ENCODE data around the gene FZR1.
"Not testable (repeated sequence)": the region's sequence is repeated elsewhere in the genome, so short reads cannot be mapped to it uniquely, and the experiment has no call there.

The FZR1 gene

DNA sequence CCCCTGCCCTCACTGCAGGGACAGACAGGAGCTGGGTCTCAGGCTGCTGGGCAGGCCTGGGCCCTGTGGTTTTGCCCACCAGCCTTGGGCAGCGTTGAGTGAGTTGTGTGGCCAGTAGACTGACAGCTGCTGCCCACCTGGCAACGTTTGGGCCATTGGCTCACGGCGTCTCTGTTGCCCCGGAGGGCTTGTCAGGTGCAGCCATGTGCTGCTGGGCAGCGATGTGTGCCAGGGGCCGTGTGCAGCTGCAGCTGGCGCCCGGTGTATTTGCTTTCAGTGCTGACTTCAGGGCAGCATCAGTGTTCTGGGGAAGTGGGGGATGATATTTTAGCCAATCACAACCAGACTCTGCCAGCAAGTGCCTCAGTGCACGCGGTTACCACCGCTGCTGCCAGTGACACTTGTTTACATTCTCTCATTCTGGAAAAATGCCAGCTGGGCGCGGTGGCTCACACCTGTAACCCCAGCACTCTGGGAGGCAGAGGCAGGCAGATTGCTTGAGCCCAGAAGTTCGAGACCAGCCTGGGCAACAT is 10.6 kb downstream of the FZR1 start:
- DNase-seq, result peak; percentile 65

DNA sequence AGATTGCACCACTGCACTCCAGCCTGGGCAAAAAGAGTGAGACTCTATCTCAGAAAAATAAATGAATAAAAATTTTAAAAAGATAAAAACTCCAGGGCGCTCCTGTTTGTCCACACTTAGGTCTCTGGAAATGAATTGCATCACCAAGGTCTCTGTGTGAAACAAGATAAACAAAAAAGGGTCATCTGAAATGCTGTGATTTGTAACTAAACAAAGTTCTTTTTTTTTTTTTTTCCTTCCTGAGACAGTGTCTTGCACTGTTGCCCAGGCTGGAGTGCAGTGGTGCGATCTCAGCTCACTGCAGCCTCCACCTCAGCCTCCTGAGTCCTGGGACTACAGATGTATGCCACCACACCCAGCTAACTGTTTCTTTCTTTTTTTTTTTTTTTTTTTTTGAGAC is 11.5 kb downstream of the FZR1 start:
- DNase-seq, result no peak

DNA sequence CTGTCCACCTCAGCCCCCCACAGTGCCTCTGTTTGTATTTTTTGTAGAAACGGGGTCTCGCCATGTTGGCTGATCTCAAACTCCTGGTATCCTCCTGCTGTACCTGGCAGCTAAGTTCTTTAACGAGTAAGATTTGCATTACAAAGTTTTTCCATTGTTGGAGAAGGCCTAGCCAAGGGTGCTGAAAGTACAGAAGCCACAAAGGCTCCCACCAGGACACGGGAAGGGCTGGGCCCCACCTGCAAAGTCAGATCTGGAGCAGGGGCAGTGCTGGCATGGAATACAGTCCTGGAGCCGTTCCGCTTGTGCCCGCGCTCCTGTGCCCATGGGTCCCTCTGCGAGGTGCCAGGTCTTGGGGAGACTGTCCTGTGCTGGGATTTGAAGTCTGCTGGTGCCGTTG is 12.1 kb downstream of the FZR1 start:
- no peak for DNase-seq

DNA sequence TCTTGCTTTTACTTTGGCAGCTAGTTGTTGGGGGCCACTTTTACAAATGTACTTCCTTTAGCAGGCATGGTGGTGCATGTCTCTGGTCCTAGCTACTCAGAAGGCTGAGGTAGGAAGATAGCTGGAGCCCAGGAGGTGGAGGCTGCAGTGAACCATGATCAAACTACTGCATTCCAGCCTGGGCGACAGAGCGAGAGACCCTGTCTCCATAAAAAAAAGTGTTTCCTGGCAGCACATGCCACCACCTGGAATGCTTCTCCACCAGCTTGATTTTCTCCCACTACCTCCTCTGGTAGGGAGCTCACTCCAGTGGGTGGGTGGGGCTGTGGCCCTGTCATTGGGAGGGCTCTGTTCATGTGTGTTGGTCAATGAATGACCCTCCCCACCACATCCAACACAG is 12.5 kb downstream of the FZR1 start:
- no peak for DNase-seq

DNA sequence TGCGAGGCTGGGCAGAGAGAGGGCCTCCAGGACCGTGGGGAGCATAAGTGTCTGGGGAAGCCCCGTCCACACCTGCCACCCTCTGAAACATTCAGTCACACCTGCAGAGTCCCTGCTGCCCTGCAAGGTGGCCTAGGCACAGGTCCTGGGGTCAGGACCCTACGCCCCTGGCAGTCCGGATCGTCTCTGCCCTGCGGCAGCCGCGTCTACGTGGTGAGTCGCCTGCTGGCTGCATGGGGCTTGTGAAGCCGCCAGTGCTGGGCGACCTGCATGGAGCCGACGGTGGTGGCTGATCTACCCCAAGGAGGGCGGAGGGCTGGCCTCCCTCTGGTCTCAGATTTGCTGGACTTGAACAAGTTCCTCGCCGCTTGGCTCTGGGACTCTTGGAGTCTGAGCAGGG is 13.0 kb downstream of the FZR1 start:
- no peak for DNase-seq

DNA sequence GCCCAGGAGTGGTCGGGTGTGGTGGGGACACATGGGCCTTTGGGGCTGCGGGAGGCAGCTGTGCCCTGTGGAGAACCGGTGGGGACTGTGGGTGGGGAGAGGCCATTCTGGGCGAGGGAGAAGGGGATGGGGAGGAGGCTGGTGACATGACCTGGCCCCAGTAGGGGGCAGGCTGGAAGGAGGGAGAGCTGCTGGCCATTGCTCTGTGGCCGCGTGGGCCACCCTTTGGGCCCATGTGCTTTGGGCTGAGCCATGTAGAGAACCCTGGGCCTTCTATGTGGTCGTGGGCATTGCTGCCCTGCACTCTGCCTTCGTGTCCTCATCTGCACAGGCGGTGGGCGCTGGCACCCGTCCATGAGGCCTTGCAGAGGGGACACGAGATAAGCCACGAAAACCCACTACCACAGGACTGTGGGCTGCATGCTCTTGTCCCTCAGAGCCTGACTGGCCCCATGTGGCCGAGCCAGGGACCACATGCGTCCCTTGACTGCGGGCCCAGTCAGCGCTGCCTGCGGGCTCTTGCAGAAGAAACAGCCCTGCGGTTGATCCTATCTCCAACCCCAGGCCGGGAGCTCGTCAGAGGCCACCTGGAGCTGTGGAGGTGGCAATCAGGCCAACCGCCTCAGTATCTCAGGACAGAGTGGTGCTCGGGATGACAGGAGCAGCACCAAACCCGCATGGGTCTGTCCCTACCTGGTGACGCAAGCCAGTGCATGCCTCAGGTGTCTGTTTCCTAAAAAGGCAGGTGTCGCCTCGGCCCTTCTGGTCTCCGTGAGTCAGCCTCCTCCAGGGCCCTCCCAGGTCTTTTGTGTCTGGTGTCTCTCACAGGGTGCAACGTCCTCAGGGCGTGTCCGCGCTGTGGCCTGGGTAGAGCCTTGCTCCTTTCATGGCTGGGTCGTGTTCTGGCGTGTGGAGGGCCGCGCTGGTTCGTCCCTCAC is 14.3 kb downstream of the FZR1 start:
- DNase-seq, result no peak

DNA sequence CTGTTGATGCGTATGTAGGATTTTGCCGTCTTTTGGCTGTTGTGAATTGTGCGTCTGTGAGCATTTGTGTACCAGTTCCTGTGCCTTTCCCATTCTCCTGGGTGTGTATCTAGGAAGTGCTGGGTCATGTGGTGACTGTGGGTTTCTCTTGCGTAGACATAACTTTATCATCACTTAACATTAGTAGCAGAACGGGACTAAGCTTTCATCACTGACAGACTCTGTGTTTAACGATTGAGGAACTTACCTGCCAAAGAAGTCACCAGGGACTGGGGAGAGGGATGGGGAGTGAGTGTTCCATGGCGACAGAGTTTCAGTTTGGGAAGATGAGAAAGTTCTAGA is 15.0 kb downstream of the FZR1 start:
- no peak for DNase-seq

DNA sequence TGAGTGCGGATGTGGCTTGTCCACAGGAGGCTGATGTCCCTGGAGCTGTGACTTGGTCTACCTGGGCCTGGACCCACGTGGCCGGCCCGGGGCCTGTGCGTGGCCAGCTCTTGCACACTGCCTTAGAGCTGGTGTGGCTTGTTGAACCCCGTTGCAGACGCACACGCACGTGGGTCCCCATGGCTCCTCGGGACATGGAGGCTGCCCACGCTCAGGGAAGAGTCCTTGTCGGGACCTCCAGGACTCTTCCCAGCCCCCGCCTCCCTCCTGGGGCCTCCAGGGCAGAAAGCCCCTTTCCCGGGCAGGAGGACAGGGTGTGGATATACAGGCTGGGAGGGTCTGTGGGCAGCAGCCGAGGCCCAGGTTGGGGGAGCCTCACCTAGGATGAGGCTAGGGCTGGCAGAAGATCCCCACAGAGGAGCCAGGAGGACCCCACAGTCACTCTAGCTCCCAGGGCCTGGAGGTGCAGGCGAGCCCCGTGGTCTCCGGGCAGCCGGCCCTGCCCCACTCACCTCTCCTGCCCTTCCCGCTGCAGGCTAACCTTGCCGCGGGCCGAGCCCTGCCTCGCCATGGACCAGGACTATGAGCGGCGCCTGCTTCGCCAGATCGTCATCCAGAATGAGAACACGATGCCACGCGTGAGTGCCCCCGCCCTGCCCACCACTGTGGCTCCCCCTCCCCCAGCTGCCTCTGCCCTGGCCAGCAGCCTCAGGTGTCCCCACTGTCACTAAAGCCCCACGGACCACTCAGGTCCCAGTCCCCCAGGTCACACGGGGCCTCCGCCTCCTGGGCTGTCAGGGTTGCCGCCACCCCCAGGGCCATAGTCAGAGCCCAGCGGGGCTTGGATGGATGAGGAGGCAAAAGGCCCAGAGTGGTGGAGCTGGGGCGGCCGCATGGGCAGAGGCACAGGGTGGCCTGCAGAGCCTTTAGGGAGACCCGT is 16.6 kb downstream of the FZR1 start:
- no peak for DNase-seq

DNA sequence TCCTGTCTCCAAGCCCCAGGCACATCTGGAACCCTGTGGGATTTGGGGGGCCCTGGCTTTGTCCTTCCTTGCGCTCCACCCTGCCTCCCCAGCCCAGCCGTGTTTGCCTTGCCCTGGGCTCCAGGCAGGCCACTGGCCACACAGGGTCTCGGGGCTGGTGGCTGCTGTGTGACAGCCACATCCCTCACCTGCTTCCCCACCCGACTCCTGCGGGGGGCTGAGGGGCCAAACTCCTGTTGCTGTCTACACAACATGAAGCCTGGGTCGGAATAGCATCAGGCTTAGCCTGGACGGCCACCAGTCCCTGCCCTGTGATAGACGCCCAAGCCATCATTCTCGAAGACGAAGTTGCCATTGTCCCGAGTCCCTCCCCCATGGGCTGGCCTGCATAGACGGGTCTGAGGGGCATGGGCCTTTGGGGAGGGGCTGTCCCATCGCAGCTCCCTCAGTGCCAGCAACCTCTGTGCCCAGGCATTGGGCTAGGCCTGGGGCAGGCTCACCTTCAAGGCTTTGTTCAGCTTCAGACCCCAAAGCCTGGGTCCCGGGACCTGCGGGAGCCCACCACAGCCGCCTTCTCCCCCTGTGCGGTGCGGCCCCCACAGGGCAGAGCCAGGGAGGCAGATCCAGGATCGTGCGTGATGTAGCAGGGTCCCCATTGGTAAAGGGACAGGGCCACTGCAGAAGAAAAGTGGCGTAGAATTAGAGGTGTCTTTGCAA is 17.4 kb downstream of the FZR1 start:
- no peak for DNase-seq

DNA sequence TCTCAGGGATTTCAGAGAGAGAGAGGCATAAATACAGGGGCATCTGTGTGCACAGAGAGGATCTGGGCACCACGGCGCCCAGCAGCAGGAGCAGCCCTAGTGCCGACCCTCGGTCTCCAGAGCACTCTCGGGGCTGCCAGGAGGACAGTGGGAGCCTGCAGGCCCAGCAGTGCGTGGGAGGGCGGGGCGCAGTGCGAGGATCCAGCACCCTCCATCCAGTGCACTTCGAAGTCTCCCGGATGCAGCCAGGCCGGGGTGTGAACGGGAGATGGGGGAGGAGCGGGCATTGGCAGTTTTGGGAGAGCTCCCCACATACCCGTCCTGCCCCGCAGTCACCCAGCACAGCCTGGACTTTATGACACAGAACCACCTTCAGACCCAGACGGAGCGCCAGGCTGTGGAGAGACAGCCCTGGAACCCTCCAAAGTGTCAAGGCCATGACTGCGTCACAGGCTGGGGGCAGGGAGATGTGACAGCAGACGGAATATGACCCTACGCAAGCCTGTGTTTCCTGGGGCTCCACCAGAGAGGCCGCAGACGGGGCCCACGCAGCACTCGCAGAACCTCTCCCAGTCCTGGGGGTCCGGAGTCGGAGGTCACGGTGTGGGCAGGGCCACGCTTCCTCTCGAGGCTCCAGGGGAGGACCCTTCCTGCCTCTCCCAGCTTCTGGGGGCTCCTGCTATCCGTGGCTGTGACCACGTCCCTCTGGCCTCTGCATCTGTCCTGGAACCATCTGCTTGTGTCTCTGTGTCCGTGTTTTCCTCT is 18.1 kb downstream of the FZR1 start:
- no peak for DNase-seq

DNA sequence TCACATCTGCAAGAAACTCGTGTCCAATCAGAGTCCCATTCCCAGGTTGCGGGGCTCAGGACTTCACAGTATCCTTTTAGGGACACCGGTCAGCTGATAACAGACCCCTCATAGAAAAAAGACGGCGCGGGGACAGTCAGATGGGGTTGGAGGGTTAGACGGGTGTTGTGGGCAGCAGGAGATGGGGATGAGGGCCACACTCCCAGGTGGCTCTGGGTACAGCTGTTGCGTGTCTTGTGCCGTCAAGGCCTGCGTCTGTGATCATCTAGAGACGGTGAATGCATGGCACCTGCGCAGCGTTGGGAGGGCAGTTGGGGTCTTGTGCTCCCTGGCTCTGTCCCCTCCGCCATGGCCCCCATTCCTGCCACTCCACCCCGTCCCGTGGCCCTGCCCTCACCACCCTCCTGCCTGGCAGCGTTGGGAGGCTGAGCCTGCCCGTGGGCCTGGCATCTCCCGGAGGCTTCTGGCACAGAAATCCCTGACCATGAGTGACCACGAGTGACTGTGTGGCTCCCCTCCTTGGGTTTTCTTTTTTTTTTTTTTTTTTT is 18.9 kb downstream of the FZR1 start:
- no peak for DNase-seq

DNA sequence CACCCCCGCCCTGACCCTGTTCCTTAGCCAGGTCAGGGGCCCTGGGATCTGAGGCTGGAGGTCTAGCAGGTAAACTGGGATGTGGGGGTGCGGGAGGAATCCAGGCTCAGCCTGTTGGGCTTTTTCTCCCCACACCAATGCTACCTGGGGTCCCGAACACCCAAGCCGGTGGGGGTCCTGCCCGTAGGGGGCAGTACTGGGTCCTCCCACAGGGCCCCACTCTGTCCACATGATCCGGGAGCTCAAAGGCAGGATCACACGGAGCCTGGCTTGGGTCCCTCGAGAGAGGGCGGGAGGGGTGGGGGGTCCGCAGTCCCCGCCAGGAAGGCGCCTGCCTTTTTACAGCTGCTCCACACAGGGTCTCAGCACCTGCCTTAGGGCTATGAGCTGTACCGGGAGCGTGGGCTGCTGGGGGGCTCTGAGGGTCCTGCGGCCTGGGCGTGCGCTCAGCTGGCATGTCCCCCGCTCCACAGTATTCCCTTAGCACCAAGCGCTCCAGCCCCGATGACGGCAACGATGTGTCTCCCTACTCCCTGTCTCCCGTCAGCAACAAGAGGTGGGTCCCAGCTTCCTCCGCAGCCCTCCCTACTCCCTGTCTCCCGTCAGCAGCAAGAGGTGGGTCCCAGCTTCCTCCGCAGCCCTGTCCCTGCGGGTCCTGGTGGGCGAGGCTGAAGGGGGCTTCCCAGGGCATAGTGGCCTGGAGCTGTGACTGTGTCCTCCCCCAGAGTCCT is 20.6 kb downstream of the FZR1 start:
- DNase-seq, result no peak

DNA sequence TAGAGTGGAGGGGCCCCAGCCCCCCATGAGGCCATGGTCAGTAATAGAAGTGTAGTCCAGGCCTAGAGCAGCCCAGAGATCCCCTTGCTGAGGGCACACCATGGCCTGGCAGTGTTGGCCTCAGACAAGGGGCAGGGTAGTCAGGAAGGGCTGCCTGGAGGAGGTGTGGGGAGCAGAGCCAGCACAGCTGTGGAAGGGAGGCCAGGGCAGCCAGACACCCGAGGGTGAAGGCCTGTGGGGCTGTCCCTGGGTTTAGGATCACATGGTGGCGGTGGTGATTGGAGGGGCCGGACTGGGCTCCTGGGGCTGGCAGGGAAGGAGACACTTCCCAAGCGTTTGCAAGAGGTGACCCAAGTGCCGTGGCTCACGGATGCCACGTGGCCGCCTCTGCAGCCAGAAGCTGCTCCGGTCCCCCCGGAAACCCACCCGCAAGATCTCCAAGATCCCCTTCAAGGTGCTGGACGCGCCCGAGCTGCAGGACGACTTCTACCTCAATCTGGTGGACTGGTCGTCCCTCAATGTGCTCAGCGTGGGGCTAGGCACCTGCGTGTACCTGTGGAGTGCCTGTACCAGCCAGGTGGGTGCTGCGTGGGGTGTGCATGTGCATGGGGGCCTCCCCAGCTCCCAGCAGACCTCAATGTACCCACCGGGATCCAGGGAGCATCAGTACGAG is 21.3 kb downstream of the FZR1 start:
- no peak for DNase-seq

DNA sequence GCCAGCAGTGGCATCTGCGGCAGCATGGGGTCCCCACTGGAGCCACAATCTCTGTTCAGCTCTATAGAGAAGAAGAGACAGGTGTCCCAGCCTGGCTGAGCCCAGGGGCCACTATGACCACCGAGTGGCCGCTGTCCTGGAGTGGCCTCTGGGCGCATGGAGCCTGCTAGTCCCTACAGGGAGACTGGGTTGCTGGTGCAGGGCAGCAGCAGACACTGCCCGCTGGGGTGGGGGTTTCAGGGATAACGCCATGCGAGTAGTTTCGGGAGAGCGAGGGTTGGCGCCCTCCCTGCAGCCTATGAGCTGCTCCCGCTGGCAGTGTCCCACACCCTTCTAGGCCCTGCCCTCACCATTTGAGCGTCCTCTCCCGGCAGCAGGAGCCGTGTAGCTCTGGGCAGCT is 22.0 kb downstream of the FZR1 start:
- no peak for DNase-seq

DNA sequence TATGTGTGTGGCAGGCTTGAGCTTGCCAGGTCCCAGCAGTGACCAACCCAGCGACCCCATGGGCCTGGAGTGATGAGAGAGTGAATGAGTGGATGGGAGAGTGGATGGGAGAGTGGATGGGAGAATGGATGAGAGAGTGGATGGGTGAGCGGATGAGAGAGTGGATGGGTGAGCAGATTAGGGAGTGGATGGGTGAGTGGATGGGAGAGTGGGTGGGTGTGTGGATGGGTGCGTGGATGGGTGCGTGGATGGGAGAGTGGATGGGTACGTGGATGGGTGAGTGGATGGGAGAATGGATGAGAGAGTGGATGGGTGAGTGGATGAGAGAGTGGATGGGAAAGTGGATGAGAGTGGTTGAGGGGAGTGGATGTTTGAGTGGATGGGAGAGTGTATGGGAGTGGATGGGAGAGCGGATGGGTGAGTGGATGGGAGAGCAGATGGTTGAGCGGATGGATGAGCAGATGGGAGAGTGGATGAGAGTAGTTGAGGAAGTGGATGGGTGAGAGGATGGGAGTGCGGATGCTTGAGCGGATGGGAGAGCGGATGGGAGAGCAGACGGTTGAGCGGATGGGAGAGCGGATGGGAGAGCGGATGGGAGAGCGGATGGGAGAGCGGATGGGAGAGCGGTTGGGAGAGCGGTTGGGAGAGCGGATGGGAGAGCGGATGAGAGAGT is 22.6 kb downstream of the FZR1 start:
- DNase-seq, result no peak

DNA sequence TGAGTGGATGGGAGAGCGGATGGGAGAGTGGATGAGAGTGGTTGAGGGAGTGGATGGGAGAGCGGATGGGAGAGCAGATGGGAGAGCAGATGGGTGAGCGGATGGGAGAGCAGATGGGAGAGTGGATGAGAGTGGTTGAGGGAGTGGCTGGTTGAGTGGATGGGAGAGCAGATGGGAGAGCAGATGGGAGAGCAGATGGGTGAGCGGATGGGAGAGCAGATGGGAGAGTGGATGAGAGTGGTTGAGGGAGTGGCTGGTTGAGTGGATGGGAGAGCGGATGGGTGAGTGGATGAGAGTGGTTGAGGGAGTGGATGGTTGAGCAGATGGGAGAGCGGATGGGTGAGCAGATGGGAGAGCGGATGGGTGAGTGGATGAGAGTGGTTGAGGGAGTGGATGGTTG is 23.2 kb downstream of the FZR1 start:
- DNase-seq, result not testable (repeated sequence)

DNA sequence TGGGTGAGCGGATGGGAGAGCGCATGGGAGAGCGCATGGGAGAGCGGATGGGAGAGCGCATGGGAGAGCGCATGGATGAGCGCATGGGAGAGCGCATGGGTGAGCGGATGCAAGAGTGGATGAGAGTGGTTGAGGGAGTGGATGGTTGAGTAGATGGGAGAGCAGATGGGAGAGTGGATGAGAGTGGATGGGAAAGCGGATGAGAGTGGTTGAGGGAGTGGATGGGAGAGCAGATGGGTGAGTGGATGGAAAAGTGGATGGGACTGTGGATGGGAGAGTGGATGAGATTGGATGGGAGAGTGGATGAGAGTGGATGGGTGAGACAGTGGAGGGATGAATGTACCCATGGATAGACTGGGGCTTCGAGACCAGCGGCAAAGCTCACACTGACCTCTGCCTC is 24.3 kb downstream of the FZR1 start:
- DNase-seq, result no peak

DNA sequence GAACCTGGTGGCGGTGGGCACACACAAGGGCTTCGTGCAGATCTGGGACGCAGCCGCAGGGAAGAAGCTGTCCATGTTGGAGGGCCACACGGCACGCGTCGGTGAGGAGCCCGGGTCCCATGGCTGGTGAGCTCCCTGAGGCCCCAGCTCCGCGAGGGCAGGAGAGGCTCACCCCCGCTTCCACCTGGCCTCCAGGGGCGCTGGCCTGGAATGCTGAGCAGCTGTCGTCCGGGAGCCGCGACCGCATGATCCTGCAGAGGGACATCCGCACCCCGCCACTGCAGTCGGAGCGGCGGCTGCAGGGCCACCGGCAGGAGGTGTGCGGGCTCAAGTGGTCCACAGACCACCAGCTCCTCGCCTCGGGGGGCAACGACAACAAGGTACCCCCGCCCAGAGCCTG is 25.6 kb downstream of the FZR1 start:
- no peak for DNase-seq

DNA sequence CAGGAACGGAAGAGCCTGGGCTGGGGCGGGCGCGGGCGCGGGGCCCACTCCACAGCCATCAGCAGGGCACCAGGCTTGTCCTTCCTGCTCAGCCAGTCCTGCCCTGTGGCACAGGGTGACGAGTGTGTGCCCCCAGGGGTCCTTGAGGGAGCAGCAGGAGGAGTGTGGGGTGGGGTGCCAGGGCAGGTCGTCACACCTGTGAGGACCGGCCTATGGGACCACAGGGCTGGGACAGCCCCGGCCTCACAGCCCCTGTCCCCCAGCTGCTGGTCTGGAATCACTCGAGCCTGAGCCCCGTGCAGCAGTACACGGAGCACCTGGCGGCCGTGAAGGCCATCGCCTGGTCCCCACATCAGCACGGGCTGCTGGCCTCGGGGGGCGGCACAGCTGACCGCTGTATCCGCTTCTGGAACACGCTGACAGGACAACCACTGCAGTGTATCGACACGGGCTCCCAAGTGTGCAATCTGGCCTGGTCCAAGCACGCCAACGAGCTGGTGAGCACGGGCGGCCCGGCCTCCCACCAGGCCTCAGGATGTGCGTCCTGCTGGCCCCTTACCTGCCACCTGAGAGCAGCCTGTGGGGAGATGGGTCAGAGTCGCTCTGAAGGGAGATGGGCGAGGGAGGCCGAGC is 26.2 kb downstream of the FZR1 start:
- no peak for DNase-seq

DNA sequence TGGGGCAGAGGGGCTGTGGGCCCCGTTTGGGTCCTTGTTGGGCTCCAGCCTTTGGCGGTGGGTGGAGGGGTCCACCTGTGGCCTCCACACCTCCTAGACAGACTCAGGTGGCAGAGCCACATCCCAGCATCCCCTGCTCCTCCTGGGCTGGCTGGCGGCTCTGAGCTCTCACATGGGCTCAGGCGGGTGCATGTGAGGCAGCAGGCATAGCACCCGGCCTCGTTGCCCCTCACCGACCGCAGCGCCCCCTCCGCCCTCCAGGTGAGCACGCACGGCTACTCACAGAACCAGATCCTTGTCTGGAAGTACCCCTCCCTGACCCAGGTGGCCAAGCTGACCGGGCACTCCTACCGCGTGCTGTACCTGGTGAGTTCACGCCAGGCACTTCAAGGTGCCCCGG is 26.9 kb downstream of the FZR1 start:
- DNase-seq, result no peak
